CD4-positive, alpha-beta T cell treated with Interleukin-6 for 4 hours (primary cell): ENCODE results near the gene GPX2.
"Not testable (repeated sequence)": the region's sequence is repeated elsewhere in the genome, so short reads cannot be mapped to it uniquely, and the experiment has no call there.

Experiments
- DNase-seq: peaks from one replicate; pipeline ENCODE4 v3.0.0-alpha.2; 2020; ENCODE audit warnings: mixed read lengths

Gene GPX2

DNA sequence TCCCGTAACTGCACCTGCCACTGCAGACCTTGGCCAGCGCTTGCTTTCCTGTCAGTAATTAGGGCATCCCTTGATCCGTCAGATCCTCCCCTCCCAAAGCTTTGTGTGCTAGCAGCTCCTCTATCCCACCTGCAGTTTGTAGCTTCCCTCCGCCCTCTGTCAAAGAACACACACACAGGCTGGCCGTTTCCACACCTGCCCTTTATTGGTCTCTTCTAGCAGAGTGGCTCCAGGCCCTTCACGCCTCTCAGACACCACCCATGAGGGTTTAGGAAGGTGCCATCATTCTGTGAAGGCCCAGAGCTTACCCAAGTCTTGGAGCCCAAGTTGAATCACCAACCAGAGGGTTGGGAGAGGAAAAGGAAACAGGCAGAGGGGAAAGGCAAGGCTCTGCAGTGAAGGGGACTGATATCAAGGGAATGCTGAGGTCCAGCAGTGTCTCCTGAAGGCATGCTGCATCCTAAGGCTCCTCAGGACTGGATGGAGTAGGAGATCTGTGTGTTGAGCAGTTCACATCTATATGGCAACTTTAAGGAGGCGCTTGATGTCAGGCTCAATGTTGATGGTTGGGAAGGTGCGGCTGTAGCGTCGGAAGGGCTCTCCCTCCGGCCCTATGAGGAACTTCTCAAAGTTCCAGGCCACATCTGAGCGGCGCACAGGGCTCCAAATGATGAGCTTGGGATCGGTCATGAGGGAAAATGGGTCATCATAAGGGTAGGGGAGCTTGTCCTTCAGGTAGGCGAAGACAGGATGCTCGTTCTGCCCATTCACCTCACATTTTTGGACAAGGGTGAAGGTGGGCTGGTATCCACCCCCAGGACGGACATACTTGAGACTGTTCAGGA is 3.4 kb downstream of the GPX2 start:
- no peak for DNase-seq

DNA sequence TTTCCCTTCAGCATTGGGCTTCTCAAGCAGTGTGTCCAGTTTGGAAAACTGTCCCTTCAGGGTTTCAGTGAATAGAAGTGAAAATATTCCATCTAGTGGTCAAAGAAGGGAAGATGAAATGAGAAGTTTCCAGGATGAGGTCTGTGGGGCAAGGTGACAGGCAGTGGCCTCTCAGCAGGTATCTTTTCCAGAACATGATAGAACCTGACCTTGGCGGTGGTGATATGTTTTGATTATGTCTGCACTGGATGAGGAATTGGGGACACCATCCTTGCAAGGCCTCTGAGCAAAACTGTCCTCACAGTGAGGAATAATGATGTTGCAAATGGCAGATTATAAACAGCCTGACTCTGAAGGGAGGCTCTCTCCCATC is 4.7 kb downstream of the GPX2 start:
- DNase-seq, result no peak

DNA sequence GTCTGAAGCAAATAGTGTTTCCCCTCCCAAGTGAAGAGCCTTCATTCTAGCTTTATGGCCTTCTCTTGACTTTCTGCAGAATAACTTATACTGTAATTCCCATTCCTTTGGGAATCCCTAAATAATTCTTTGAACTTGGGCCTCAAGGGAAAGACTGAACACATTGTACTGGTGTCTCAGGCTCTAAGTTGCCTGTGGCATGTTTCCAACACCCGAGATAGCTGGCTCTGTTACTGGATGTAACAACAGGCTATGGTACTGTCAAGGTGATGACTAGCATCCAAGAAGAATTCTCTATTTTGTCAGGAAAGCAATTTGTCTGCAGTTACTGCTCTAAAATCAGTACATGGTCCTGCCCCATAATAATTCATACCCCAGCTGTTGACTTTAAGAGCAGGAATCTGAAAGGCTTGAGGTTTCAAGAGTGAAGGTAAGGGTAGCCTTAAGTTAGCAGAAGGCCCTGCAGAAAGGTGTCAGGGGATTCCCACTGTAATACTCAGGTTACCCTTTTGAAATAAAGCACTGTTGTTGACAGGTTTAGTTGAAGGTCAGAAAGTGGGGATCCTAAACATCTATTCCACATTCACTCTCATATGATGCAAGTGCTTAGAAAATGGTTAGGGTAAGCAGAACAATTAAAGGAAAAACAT is 5.2 kb downstream of the GPX2 start:
- no peak for DNase-seq

DNA sequence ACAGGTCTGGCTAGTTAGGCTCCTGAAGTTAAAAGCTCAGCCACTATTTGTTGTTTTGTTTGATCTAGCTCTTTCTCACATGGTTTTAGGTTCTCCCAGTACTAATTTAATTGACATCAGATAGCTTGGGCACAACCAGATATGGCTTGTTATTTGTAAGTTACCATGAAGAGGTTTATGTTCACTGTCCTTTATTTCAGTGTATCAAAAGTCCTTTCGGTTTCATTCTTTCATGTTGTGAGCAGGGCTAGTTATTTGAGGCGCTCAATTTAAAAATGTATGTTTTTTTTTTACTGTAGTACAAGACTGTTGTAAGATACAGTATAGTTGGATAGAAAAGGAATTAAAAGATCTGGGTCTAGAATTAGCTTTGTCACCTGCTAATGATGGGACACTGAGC is 7.0 kb downstream of the GPX2 start:
- no peak for DNase-seq

DNA sequence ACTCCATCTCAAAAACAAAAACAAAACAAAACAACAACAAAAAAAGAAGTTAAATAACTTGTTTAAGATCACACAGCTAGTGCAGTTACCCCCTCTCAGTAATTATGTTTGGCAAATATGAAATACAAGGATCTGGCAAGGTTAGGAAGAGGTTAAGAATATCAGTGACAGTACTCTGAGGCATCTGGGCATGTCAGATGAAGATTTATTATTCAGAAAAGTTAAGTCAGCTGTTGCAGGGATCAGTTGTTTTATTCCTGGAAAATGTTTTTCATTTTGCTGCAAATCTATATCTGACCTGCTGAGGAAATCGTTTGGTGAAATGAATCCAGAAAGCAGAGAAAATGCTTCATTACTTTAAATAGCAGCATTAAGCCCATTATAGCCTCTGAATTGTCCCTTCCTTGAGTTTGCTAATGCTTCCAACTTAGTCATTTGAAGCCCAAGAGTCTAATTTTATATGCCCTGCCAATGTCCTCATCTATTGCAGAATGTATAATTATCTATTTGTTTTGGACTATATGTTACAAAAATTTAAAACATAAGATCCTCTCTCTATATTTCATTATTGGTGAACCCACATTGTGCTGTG is 8.1 kb downstream of the GPX2 start:
- DNase-seq, result no peak

DNA sequence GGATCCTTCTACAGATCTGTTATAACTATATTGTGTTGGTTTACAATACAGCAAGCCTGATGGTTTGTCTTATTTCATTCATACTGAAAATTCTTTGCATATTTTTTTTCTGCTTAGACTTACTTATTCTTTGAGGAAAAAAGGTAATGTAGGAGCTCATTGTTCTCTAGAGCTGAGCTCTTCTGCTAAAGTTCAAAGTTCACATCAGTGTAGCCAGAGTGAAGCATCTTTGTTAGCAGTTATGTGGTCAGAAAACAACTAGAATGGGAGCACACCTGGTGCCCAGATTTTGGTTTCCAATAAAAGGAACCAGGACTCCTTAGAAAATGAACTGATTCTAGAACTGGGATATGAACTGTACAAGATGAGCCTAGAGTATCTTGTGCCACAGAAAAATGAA is 10.3 kb downstream of the GPX2 start:
- DNase-seq, result no peak

DNA sequence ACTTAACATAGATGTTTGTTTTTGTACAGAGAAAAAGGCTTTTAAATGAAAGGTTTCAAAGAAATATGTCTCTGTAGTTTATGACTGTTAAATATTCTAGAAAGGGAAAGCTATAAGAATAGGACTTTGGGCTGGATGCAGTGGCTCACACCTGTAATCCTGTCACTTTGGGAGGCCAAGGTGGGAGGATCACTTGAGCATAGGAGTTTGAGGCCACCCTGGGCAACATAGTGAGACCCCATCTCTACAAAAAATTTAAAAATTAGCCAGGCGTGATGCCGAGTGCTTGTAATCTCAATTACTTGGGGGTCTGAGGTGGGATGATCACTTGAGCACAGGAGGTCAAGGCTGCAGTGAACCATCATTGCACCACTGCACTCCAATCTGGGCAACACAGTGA is 11.4 kb downstream of the GPX2 start:
- DNase-seq, result no peak

DNA sequence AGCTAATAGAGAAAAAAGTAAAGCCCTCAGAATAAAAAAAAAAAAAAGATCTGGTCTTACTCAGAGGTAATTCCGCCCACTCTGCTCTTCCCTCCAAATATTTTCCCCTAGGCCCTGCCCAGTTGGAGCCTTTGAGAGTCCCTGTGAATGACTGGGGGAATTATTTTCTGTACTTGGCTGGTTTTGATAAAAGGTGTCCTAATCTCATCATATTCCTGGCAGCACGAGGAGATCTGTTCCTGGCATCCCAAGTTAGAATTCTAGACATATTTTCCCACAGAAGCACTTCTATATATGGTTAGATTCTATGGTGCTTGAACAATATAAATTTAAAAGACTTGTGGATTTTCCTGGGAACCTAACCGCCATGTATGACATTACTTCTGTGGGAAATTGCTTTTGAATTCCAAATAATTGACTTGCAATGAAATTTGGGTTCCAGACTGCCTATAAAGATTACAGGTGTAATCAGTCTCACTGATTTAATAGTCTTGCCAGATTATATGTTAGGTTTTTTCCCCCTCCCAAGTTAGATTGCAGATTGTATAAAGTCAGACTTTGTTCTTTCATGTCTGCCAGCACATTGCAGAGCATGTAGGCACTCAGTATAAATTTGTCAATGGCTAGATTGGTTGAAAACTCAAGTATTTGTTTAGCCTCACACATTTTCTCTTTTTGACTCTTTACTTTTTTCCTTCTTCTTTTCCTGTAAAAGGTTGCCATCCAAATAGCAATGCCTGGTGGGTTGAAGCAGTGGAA is 12.3 kb downstream of the GPX2 start:
- DNase-seq, result no peak

DNA sequence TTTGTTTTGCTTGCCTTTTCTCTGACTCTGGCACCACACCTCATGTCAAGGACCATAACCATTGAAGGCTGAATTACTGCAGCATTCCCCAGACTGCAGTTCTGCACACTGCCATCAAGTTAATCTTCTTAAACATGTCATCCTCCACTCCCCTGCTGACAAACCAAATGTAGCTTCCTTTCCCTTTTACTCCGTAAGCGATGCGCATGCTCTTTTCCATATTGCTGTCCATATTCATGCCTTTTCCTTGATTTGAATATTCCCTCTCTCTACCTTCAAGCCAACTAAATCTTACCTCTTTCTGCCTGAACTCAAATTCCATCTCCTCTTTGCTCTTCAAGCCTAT is 13.6 kb downstream of the GPX2 start:
- DNase-seq, result peak; percentile 22

DNA sequence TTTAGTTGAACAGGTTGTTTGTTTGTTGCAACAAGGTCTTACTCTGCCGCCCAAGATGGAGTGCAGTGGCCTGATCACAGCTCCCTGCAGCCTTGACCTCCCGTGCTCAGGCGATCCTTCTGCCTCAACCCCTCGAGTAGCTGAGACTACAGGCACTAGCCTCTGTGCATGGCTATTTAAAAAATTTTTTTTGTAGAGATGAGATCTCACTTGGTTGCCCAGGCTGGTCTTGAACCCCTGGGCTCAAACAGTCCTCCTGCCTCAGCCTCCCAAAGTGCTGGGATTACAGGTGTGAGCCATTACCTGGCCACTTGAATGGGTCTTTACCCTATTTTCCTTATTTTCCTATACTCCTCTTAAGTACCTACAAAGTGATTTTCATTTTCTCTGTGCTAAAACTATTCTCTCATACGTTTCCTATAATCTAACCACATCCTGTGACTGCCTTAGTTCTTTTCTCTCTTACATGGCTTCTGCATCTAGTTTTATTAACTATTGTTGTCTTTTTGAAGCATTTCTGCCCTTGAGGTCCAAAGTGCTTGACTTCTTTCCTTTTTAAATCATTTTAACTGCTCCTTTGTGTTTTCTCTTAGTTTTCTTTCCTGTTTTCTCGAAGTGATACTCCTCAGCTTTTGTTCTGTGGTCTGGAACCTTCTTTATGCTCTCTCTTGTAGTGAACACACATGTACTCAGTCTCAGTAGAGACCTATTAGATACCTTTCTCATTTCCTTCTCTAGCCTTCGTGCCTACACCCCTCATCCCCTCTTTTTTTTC is 14.1 kb downstream of the GPX2 start:
- no peak for DNase-seq

DNA sequence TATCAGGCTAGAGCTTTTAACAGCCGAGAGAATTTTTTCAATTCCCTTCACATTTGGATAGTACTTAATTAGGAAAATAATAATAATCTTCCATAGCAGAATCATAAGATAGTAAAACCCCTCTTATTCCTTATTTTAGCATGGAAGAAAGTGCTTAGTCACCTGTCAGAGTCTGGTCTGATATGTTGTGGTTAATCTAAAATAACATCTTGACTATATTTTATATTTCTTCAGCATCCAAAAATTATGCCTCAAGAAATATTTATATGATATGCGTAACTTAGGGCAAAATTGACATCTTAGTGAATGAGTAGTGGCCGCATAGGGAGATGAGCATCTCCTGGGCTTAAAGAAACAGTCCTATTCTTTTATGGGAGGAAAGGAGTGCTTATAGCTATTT is 15.5 kb downstream of the GPX2 start:
- no peak for DNase-seq

DNA sequence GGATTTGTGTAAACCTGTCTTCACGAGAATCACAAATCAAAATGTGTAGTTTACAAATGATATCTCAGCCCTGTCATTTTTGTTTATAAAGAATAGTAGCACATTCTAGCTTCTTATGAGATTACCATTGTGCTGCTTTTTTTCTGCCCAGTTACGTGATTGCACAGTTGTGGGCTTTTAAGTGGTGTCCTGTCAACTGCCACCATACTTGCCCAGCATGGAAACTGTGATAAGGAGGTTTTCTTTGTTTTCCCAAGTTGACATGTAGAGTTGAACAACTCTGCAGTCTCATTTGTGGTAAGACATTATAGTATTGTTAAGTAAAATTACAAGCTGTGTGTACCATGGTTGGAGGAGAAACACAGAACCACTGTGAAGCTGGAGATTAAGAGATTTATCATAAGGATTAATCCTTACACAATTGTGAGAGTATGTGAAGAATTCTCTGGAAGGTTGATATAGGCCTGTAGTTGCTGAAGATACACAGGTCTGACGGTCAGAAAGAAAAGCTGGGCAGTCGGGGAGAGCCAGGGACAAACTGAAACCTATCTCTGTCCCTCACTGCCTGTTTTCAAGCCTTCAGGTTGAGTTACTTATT is 16.0 kb downstream of the GPX2 start:
- no peak for DNase-seq

DNA sequence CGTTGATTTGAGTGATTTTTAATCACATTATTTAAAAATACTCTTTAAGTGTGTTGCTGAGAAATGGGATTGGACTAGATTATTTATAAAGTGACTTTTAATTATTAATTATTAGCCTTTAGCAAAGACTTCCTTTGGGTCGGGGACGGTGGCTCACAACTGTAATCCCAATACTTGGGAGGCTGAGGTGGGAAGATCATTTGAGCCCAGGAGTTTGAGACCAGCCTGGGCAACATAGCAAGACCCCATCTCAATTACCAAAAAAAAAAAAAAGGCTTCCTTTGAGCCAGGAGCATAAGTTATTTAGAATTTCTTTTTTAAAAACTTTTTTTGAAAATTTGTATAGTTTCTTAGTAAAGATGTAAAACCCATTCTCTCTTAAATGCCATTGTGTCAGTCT is 19.5 kb downstream of the GPX2 start:
- no peak for DNase-seq

DNA sequence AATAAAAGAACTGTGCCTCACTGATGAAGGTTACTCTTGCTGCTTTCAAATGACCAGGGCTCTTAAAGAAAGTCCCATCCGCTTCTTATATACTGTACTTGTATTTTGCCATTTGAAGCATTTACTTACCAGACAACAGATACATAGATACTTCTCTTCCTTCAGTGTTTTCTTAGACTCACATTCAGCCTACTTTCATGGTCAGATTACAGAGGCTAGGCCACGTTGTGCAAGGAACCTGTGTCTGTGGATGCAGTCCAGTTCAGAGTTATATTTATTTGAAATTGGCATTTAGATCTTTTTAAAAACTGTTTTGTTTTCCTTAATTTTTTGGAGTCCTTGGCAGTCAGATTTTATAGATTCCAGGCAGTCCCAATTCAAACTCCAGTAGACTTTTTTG is 22.1 kb downstream of the GPX2 start:
- no peak for DNase-seq

DNA sequence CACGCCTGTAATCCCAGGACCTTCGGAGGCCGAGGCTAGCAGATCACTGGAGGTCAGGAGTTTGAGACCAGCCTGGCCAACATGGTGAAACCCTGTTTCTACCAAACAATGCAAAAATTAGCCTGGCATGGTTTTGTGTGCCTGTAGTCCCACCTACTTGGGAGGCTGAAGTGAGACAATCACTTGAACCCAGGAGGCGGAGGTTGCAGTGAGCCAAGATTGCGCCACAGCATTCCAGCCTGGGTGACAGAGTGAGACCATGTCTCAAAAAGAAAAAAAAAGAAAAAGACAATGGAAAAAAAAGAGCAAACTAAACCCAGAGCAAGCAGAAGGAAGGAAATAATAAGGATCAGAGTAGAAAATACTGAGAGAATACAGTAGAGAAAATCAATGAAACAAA is 22.9 kb downstream of the GPX2 start:
- DNase-seq, result no peak

DNA sequence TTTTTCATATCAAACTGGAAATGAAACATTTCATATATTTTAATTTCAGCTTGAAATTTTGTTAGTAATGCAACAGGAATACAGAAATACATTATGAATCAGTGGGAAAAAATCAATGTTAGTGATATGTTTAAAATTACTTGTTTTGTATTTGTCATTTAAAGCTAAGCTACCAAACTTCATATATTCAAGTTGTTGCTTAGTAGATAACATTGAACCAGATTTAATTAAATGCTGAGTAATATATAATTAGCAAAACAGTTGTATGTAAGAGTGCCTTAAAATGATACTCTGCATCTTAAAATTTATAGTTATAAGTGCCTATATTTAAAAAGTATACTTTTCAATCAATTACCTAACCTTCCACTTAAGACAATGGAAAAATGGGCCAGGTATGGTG is 23.3 kb downstream of the GPX2 start:
- DNase-seq, result no peak

DNA sequence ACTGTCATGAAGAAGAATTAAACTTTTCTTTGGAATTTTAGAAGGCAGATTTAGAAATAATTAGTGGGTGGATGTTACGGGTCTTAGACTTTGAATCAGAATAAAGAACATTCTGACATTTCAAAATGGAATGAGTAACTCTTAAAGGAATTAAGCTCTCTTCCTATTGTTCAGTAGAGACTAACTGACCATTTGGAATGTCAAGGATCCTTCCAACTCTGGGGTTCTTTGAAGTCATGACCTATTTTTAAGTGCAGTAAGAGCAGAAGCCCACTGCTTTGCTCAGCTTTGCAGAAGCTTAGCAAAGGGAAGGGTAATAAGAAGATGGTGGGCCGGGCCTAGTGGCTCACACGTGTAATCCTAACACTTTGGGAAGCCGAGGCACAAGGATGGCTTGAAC is 24.3 kb downstream of the GPX2 start:
- no peak for DNase-seq

DNA sequence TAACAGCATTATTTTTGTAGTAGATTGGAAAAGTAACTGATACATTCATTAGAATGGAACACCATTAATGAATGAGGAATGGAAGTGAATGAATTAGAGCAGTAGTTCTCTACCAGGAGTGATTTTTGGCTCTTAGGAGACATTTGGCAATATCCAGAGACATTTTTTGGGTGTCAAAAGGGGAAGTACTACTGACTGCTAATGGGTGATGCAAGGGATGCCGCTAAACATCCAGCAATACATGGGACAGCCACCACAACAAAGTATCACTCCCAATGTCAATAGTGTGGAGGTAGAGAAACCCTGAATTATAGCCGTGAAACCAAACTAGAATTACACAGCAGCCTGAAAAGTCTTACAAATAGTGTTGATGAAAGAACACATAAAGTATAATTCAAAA is 26.7 kb downstream of the GPX2 start:
- DNase-seq, result no peak

DNA sequence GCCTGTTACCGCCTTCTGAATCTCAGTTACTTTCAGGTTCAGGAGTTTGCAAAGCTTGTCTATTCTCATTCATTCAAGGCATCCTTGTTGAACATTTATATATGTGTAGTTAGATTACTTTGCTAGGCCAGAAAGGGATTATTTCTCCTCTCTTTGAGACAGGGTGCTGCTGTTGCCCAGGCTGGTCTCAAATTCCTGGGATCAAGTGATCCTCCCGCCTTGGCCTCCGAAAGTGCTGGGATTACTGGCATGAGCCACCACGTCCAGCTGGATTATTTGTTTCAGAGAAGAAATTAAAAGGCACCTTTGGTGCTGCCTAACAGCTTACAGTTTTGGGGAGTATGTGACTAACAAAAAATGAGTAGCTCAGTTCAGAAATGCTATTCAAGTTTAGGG is 27.5 kb downstream of the GPX2 start:
- no peak for DNase-seq

DNA sequence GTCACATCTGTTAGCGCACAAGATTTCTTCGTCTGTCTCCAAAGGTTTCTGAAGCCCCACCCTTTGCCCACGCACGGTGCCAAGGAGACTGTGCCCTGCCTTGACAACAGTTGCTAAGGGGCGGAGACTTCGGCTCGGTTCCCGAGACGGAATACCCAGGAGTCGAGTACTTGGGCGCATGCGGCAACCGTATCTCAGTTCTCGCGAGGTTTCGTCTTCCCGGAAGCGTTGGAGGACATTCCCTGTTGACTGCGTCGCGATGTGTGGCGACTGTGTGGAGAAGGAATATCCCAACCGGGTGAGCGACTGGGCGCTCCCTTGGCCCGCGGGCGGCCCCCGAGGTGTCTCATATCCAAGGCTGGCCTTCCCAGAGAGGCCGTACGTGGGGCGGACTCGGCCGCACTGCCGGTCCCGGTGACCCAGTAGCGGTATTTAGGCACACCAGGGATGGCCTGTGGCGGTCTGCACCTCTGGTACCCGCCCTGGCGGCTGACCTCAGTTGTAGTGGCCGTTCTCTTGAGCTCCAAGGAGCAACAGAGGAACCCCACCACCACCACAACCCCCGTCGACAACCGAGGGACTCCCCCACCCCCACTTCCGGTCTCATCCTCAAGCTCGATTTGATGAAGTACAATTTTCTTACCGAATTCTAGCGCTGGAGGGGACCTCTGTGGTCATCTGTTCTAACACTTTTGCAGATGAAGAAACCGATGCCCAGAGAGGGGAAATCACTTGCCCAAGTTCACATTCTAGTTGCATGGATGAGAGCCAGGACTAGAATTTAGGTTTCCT is 28.1 kb downstream of the GPX2 start, which contains the start of gene CHURC1:
TSS of gene CHURC1 (plus strand) at position 219 of the 792 bp plus-strand sequence. CDS start at position 260, 41 bp downstream.
- DNase-seq, result peak; percentile 99

DNA sequence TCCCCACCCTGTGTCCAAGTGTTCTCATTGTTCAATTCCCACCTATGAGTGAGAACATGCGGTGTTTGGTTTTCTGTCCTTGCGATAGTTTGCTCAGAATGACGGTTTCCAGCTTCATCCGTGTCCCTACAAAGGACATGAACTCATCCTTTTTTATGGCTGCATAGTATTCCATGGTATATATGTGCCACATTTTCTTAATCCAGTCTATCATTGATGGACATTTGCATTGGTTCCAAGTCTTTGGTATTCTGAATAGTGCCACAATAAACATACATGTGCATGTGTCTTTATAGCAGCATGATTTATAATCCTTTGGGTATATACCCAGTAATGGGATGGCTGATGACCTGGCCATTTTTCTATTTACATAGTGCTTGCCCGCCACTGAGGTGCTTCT is 29.1 kb downstream of the GPX2 start:
- not testable (repeated sequence) for DNase-seq

DNA sequence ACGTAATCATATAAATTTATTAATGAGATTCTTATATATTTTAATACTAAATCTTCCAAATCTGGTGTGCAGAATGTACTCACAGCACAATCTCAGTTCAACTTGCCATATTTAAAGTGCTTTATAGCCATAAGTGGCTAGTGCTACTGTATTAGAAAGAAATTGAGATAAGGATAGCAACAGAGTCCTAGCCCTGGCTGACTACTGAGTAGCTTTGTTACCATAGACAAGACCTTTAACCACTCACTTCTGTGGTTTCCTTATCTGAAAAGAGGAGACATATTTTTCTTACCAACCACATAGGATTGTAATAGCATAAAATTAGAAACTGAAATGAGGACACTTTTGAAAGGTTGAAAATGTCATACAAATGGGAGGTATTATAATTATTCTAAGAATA is 30.3 kb downstream of the GPX2 start:
- DNase-seq, result no peak
